Umbilical cord (tissue), 2 donors: ENCODE results near the gene CCDC57. TPM values are rescaled to one million over a fixed set of nuclear protein-coding genes. Genes with fewer than 3 reads are reported as not detected.

Experiments used
- DNase-seq: peaks from one replicate; pipeline ENCODE4 v3.0.0-alpha.2; 2015; ENCODE audit warnings: low spot score
- total RNA-seq: library from RNA; depleted of rRNA; stranded (reverse); fragments of >200 nt; gene quantifications from one replicate; pipeline ENCODE4 v1.2.3, GENCODE V29; 2014; ENCODE audit warnings: low replicate concordance; ENCODE audit not compliant: insufficient read depth

The CCDC57 gene
- total RNA-seq, 1 donor from 2014 or later = 17.1 TPM

DNA sequence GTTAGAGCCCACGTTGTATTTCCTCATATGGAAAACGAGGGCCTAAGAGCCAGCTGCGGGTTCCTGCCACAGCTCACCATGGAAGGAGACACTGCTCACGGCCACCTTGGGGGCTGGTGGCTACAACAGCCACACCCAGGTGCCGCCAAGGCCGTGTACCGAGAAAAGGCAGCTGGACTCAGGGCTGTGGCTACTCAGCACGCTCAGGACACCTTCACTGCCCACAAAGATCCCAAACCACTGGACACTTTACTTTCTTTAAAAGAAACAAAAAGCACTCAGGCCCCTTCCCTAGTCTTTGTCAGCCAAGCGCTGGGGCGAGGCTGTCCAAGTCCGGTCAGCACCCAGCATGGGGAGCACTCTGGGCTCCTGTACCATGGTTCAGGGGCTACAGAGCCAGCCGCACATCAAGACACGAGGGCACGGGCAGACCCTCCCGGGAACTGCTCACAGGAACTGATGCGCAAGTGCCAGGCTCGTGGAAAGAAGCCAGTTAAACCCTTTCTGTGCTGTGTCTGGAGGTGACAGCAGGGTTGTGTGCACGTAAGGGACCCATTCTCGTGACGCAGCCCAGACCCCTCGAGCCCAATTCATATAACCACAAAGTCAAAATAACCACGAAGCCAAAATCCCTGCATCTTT lies 34.7 kb upstream of the CCDC57 start:
- no peak for DNase-seq

DNA sequence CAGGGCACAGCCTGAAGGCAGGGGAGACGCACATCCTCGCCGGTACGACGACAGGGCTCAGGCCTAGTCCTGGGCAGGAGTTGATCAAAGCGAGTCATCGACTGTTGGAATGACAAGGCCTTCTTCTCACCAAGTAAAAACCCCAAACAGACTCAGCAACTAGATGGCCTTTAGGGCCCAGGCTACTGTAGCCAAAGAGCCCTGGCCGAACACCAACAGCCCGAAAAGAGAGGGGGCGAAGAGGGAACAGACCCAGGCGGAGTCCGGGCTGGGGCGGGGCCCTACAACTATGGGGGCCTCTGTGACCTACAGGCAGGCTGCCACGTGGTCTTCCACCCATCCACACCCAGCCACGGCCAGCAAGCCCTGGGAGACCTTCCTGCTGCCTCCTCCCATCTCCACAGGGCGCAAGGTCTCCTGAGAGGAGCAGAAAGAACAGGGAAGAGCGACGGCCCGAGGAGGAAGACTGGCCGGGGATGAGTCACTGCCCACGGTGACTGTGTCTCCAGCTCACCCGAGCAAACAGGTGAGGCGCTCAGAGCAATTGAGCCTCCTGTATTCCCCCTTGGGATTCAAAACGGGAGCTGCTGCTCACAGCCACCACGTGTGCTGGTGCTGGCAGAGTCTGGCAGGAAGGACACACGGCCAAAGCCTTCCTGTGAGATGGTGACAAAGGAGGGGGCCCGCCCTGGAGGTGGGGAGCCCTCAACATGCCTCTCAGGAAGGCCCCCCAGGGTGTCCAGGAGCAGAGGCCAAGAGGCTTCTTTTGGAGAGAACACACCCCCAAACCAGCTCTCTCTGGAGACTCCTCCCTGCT lies 33.9 kb upstream of the CCDC57 start:
- DNase-seq = no peak

DNA sequence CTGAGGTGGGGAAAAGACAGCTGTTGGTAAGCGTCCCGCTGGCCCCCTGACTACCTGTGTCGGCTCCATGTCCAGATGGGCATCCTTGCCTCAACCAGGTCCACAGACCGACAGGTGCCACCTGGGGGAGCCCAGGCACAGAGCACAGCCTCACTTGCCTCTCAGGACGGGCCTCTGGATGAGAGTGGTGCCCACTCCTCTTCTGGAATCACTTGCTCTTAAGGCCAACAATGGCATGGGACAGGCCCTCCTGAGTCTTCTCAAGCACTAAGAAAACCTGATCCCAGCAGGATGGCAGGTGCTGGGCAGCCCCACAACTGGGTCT lies 33.4 kb upstream of the CCDC57 start:
- no peak for DNase-seq

DNA sequence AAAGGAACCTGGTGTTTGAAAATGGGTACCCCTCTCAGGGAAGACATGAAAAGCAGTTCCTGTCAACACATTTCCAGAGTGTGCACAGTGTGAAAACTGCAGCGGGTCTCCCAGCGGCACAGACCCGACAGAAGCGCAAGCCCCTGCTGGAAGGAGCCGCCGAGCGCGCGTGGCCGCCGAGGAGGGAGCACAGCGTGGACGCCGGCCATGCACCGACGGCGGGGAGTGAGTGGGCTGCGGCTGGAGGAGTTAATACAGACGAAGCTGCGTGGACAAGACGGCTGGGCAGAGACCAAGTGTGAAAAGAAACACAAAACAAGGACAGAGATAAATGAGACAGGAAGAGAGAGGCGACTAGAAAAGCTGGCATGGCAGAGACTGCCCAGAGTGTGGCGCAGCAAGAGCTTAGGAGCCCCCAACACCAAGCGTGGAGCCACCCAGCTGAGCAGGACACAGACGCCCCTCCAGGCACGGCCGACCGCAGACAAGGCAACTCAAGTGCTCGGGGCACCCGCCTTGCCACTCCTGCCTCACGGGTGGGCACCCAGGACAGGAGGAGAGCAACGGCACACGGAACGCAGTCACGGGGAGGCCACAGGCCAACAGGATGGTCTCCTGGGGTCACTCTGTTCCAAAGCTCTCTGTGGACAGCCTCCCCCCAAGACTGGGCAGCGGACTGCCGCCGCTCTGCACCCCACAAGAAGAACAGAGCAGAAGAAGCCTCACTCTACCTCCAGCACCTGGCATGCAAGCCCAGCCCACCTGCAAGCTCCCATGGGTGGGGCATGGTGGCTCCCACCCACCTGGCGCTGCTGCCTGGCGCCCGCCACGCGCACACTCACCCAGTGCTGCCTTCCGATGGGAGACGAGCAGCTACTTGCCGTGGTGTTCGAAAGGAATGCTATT lies 32.7 kb upstream of the CCDC57 start:
- no peak for DNase-seq

DNA sequence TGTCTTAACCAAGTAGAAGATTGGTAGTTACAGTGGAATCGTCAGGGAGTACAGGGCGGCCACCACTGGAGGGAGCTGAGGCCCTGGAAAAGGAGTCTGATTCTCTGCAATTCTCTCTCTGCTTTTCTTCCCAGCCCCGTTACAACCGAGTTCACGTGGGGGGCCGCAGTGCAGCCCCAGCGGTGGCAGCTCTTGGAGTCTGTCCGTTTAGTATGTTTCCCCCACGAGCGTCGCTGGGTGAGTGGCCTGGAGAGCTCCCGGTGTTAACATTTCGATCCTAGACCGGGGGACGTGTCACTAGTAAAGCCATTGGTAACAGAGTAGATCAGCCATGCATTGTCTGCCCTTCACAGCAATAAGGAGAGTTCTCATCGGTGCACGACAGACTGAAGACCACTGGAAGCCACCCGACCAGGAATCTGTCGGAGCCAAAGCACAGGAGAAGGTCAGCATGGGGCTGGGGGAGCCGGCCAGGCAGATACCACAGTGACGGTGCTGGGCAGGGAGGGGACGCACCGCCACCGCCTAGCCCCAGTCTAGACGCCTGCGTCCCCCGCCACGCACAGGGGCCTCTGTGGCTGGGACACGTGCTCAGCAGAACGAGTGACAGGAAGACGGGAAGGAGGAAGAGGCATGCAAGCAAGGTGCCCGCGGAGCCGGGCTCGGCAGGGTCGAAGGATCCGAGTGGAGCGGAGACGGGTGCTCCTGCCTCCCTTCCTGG lies 31.9 kb upstream of the CCDC57 start:
- peak; percentile 19 for DNase-seq

DNA sequence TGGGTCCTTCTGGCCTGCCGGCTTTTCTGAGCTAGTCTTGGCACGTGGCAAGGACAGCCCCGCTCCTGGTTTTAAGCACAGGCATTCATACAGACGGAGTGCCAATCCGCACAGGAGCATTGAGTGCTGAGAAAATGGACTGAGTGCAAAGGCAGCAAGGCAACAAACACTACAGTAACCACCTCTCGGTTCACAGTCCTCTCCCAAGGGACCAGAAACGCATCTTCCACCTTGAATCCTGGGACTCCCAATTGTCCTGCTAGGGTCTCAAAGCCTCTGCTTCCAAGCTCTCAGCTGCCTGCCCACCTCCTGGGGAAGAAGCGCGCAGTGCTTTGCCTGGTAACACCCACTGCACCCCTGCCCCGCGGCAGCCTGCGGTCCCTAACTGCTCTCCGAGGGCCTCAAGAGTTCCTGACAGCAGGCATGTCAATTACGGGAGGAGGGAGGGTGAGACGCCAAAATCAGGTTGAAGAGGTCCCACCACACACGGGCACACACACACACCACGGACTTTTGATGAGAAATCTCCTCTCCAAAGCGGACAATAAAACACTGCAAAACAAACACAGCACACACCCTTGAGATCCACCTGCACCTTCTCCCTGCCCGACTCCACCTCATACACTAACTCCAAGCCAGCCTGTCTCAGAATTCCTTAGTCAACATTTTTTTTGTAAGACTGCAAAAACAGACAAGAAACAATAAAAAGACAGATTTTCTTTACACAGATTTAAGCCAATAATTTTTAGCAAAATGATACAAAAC lies 31.2 kb upstream of the CCDC57 start:
- no peak for DNase-seq

DNA sequence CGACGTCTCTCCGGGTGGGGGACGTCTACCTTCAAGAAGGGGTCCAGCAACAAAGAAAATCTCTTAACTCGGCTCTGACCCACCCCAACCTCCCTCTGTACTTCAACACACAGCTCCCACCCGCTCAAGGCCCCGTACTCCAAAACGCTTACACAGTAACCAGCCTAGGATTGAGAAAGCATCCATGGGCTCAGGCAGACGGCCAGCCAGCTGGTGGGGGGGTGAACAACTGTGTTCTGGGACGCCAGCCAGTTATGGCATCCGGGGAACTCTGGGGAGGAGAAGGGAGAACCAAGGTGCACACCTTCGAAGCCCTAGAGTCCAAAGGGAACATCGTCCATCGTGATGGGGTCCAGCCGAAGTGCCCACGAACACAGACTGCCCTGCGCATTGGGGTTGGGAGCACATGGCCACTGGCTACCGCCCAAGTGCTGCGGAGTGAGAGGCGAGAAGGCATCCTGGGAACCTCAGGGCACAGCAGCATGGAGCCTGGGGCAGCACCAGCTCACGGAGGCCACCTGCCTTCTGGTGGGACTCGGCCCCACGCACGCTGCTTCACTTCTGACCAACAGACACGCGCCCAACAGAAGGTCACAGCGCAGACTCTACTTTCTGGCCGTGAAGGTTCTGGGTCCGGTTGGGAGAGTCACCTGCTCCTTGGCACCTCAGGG lies 30.5 kb upstream of the CCDC57 start:
- DNase-seq = peak; percentile 89

DNA sequence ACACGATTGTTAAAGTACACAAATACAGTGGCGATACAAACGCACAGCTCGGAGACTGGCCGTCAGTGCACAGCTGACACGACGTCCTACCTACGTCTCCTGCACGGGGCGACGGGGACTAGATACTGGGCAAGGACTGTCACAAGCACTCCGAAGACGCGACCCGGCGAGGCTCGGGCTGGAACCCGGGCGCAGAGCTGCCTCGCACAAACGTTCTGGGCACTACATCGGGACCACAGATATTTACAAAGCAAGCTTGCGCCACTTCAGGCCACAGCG lies 30.0 kb upstream of the CCDC57 start:
- no peak for DNase-seq

DNA sequence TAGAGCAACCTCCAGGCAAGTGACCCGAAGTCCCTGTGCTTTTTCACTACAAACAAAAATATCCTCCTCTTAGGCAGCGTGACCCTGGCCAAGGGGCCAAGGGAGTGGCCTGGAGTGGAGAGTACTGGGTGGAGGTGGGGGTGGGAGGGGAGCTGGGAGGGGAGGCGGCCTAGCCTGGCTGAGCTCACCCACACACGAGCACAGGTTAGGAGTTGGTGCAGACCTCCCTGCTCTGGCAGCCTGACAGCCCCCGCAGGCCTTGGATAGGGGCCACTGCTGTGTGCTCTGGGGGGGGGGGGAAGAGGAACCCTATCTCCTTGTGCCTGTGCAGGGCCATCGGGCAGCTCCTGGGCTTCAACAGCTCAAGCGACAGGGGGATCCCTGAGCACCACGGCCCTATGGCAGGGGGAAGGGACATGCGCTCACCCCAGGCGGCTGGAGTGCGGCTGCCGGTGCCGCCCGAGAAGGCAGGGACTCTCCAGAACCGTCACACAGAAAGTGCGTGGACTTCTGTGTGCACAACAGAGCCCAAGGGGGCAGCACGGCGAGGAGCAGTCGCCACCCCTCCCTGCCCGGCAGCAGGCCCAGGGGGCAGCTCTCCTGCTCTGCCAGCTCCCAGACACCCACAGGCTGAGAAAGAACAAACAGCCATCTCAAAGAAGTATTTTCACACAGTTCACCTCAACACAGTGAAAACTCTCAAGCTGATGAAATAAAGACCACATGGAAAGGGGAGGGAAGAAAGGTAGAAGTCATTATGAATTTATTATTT lies 29.5 kb upstream of the CCDC57 start:
- DNase-seq = peak; percentile 59

DNA sequence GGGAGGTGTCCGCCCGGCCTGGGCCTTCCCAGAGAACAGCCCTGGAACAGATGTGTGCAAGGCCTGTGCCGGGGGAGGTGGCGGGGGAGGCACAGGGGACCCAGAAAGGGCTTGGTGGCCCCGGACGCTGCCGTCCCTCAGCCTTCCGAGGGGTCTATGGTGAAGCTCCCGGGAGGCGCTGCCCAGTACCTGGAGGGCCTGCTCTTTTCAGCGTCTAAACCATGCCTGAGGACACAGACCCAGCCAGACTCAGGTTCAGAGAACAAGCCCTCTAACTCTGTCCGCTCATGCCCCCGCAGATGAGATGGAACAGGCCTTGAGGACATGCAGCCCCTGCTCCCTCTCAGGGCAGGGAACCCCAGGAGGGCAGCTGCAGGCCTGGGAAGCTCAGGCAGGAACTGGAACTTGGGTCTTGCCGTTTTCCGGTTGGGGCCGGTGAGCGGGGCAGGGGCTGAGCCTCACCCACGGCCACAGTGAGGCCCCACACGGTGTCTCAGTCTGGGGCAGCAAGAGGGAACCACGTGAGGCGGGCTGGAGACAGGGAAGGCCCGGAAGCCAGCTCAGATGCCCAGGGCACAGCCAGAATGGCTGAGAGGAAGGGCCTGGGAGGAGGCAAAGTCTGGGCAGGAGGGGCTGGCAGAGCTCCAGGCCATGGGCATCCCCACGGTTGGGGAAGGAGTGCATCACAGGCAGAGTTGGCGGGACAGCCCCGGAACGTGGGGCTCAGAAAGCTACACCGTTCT lies 28.7 kb upstream of the CCDC57 start:
- peak; percentile 72 for DNase-seq

DNA sequence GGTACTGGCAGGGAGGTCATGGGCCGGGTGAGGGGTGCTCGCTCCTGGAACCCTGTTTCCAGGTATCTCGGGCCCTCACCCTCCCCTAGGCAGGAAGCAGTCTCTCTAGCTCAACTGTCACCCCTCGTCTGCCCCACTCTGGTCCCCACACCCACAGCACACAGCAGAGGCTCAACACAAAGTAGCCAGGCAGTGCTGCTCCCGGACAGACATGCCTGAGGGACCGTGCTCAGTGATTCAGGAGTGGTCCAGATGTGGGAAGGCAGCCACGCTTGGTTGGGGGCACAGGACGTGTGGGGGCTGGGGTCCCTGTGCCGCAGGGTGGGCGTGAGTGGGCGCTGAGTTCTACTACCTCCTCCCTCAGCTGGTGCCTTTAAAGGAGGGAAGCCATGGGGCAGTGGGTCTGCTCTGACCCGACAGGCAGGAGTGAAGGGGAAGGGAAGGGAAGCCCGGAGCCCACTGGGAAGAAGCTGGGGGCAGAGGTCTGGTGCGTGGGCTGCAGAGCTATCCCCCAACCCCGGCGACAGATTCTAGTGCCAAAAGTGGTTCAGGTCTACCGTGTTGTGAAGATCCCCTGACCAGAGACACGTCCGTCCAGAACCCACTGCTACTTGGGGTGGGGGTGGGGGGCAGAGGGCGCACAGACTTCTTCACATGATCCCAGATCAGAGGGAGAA lies 28.0 kb upstream of the CCDC57 start:
- no peak for DNase-seq

DNA sequence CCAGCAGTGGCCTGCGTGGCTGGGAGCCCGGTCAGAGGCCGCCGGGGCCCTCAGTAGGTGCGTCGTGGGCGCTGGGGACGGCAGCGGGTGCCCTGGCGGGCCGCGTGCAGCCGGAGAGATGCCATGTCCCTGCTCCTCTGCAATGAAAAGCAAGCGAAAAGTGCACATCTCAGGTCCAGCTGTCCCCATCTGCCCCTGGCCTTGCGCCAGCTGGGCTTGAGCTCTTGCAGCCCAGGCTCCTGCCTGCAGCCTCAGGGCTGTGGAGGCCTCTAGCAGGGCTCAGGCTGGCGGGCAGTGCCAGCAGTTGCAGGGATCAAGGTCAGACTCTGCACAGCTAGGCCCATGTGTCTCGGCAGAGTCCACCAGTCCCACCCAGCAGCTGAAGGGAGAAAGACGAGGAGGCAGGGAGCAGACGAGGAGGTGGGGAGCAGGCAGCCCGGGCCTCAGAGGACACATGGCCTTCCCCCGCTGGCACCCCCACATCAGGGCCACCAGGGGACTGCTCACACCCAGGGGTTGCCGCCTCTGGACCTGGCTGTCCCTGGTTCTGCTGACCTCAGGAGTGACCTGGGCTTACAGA lies 27.4 kb upstream of the CCDC57 start:
- DNase-seq = peak; percentile 39

DNA sequence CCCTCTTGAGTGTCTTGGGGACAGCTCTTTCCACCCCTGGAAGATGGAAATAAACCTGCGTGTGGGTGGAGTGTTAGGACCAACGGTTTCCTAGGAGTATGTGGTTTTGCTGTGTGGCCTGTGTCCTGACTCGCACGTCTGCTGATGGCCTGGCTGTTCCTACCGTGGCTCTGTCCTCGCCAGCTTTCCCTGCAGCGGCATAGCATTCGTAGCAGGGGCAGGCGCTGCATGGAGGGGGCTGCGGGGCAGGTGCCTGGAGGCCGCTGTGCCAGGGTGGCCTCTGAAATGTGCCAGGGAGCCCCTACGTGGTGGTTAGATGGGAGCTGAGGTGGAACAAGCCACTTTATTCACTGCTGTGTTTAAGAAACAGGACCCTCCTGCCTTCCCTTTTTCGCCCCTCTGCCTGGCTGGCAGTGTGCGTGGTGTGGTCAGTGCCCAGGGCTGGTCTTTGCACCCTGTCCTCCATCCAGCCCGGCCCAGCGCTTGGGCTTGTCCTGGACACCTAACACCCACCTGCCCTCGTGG lies 26.8 kb upstream of the CCDC57 start:
- DNase-seq = no peak

DNA sequence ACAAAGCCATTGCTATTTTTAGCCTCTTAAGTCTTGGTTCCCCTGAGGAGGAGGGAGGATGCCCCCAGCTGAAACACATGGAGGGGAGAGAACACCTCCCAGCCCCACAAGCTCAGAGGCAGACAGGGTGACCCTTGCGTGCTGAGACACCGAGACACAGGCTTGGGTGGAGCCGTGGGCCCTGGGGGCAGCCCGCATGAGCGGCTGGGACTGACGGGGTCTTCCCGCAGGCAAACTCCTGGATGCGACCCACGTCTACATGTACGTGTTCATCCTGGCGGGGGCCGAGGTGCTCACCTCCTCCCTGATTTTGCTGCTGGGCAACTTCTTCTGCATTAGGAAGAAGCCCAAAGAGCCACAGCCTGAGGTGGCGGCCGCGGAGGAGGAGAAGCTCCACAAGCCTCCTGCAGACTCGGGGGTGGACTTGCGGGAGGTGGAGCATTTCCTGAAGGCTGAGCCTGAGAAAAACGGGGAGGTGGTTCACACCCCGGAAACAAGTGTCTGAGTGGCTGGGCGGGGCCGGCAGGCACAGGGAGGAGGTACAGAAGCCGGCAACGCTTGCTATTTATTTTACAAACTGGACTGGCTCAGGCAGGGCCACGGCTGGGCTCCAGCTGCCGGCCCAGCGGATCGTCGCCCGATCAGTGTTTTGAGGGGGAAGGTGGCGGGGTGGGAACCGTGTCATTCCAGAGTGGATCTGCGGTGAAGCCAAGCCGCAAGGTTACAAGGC lies 26.0 kb upstream of the CCDC57 start:
- peak; percentile 65 for DNase-seq

DNA sequence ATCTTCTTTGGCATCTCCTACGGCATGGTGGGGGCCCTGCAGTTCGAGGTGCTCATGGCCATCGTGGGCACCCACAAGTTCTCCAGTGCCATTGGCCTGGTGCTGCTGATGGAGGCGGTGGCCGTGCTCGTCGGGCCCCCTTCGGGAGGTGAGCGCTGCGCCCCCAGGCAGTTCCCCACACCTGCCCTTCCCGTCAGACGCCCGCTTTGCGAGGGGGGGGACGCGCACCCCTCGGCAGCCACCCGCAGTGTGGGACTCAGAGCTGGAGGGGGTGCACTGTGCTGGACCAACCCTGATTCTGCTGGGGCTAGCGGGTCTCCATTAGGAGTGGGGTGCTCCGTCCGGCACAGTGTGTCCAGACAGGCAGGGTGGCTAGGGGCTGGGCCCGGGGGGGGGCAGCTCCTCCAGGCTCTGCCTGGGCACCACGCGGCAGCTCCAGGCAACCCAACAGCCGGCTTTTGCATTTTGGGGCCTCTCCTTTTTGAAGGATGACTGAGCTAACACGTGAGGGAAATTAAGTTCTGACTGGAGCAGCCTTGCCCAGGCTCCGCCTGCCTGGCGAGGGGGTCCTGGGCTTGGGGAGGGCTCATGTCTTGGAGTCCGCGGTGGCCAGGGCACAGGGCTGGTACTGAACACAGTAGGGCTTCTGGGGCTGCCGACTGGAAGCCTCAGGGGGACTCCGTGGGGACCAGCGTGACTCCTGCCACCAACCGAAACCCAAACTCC lies 25.3 kb upstream of the CCDC57 start:
- DNase-seq = no peak

DNA sequence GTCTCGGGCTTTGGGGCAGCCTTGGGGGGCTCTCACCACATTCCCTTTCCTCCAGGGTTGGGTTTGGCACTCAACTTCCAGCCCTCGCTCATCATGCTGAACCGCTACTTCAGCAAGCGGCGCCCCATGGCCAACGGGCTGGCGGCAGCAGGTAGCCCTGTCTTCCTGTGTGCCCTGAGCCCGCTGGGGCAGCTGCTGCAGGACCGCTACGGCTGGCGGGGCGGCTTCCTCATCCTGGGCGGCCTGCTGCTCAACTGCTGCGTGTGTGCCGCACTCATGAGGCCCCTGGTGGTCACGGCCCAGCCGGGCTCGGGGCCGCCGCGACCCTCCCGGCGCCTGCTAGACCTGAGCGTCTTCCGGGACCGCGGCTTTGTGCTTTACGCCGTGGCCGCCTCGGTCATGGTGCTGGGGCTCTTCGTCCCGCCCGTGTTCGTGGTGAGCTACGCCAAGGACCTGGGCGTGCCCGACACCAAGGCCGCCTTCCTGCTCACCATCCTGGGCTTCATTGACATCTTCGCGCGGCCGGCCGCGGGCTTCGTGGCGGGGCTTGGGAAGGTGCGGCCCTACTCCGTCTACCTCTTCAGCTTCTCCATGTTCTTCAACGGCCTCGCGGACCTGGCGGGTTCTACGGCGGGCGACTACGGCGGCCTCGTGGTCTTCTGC lies 24.6 kb upstream of the CCDC57 start:
- DNase-seq = no peak
